Heart left ventricle (tissue), 13 donors: ENCODE data around the gene CAPN10.

Experiments used
- POLR2A ChIP-seq, 2 donors: fragments of 450-650 bp; IDR thresholded peaks; one replicate each; pipeline ENCODE4 v1.6.1; 2017; ENCODE audit warnings: antibody characterized with exemption in 2 of 2, mild to moderate bottlenecking in 2 of 2, moderate library complexity in 2 of 2
- TF ChIP-seq, protein P1 (sequence below), 12 donors: fragments of 200-600 bp; sonication (generic) in 4 of 12; IDR thresholded peaks; one replicate each; pipeline versions ENCODE4 v1.5.0 to v1.8.0; 2018 to 2022; ENCODE audit warnings: antibody characterized with exemption in 12 of 12, mild to moderate bottlenecking in 5 of 12
- donor health status: ischemic (EF 13 %, LVEDD 7.1; RV severe dilation, severe dysfunction).
- donor health status: DM: no; HTN: yes; CAD: no.
- donor health status: DM: no; HTN: no; CAD: no.
- donor health status: ischemic (EF 25% LVEDD 6.9; RV normal size, moderate dysfunction).
- donor health status: ischemic (EF 25% LVEDD 5.7; RV mildly dilated, moderate dysfunction).
- donor health status: ischemic (EF 35%, LVEDD 5.7; RV mildly dilated, moderate dysfunction).
- donor health status: nonischemic (EF 11% LVEDD 7.7; RV severe dilation, severe dysfunction).
- donor health status: DM: yes; HTN: yes; CAD: no.
- donor health status: PGD.
- donor health status: ischemic (EF 29% LVEDD 5.4; RV normal size, mild dysfunction).
- donor health status: nonischemic (EF 23%, LVEDD 6.1; RV moderate dilation, normal function).

DNA sequence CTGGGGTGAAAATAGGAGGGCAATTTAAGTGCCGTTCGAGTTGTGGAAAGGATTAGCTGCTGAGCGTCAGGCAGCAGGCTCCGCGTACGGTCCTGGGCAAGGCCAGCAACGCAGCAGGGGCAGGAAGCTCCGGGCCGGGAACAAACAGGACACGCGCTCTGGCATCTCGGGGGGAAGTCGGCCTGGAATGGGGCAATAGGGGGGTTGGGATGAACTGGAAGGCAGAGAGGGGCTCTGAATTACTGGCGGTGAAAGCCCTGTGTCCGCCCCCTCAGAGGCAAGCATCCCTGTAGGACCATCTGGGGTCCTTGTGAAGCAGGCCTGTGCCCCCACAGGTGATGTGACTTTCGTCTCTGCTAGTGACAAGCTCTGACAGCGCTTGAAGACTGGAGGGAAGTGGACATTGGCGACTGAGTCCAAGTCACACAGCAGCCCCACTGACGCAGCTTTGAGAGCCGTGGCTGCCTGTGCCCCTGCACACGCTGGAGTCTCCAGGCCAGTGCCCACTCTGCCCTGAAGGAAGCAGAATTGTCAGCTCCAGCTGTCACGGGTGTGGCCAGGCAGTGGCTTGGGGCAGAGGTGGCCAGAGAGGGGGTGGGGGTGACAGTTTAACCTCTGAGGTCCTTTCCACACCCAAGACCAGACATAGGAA lies 61.1 kb downstream of the CAPN10 start:
- TF ChIP-seq, protein P1, sequence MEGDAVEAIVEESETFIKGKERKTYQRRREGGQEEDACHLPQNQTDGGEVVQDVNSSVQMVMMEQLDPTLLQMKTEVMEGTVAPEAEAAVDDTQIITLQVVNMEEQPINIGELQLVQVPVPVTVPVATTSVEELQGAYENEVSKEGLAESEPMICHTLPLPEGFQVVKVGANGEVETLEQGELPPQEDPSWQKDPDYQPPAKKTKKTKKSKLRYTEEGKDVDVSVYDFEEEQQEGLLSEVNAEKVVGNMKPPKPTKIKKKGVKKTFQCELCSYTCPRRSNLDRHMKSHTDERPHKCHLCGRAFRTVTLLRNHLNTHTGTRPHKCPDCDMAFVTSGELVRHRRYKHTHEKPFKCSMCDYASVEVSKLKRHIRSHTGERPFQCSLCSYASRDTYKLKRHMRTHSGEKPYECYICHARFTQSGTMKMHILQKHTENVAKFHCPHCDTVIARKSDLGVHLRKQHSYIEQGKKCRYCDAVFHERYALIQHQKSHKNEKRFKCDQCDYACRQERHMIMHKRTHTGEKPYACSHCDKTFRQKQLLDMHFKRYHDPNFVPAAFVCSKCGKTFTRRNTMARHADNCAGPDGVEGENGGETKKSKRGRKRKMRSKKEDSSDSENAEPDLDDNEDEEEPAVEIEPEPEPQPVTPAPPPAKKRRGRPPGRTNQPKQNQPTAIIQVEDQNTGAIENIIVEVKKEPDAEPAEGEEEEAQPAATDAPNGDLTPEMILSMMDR (IDR thresholded peaks at IDR 0.05), result no peak
- TF ChIP-seq POLR2A (IDR thresholded peaks at IDR 0.05), result no peak
